Measurements from ENCODE around the gene HASPIN.
A peak's percentile ranks its signal among the peaks of the same experiment; 100 is the strongest.

Gene HASPIN

DNA sequence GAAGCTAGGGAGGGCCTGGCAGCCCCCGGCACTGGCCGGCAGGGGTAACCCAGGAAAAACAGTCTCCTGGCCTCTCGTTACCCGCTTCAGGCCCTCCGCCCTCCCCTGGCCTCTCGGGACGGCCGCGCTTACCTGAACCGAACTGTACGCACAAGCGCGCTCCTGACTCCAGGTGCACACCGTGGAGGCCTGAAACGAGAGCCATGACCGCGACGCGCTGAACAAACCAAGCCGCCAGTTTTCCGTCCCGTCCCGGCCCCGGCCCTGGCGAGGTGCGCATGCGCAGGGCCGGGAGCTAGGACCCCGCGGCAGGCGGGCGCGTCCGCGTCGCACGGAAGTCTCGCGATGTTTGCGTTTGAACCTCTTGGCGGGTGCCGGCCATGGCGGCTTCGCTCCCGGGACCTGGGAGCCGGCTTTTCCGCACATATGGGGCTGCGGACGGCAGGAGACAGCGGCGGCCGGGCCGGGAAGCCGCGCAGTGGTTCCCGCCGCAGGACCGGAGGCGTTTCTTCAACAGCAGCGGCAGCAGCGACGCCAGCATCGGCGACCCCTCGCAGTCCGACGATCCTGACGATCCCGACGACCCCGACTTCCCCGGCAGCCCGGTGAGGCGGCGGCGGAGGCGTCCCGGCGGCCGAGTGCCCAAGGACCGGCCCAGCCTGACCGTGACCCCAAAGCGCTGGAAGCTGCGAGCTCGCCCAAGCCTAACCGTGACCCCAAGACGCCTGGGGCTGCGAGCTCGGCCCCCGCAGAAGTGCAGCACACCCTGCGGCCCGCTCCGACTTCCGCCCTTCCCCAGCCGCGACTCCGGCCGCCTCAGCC lies at the start of gene HASPIN:
Gene HASPIN (plus strand): TSS at position 348 of the 822 bp plus-strand sequence. CDS start 33 bp downstream, at position 381.
- peak within 1 kb of the TSS; percentile 91 for H3K4me3 ChIP-seq (ENCODE audit: low read depth, low read length)
- DNase-seq (ENCODE audit: low read depth) = peak; percentile 87
- TF ChIP-seq, protein P1, sequence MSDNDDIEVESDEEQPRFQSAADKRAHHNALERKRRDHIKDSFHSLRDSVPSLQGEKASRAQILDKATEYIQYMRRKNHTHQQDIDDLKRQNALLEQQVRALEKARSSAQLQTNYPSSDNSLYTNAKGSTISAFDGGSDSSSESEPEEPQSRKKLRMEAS (IDR thresholded peaks at IDR 0.05; ENCODE audit: low read depth, low read length) = 0 out of 2 replicates have a peak, but pooled peaks have one; percentile 41
- TF ChIP-seq, protein P2, sequence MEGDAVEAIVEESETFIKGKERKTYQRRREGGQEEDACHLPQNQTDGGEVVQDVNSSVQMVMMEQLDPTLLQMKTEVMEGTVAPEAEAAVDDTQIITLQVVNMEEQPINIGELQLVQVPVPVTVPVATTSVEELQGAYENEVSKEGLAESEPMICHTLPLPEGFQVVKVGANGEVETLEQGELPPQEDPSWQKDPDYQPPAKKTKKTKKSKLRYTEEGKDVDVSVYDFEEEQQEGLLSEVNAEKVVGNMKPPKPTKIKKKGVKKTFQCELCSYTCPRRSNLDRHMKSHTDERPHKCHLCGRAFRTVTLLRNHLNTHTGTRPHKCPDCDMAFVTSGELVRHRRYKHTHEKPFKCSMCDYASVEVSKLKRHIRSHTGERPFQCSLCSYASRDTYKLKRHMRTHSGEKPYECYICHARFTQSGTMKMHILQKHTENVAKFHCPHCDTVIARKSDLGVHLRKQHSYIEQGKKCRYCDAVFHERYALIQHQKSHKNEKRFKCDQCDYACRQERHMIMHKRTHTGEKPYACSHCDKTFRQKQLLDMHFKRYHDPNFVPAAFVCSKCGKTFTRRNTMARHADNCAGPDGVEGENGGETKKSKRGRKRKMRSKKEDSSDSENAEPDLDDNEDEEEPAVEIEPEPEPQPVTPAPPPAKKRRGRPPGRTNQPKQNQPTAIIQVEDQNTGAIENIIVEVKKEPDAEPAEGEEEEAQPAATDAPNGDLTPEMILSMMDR (IDR thresholded peaks at IDR 0.05; ENCODE audit: low read depth, low read length) = no peak
- TF ChIP-seq MYC (IDR thresholded peaks at IDR 0.05; ENCODE audit: low read depth, low read length) = 0 out of 2 replicates have a peak, but pooled peaks have one; percentile 28
- peak; percentile 59 for TF ChIP-seq POLR2A (IDR thresholded peaks at IDR 0.05; ENCODE audit: extremely low read depth, insufficient read length)

DNA sequence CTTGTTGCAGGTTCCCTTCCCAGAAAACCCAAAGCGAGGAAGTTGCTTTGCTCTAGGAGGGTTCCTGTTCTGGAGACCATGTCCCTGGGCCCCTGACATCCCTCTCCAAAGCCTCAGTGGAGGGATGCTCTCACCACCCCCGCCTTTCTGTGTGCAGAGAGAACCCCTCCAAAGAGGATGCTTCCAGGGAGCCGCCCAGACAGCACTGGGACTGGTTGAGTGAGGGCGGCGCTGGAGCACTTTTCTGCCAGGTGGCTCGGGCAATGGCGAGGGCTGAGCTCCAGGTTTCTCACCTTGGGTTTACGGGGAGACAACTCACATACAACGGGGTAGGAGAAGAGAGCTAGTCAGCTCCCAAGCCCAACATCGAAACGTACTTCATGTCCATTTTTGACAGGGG lies 47.8 kb upstream of the HASPIN start:
- TF ChIP-seq POLR2A (IDR thresholded peaks at IDR 0.05; ENCODE audit: extremely low read depth, insufficient read length) (no peak), MYC (IDR thresholded peaks at IDR 0.05; ENCODE audit: low read depth, low read length) (no peak)
- TF ChIP-seq, protein P2 (IDR thresholded peaks at IDR 0.05; ENCODE audit: low read depth, low read length) = no peak
- TF ChIP-seq, protein P1 (IDR thresholded peaks at IDR 0.05; ENCODE audit: low read depth, low read length) = no peak
- H3K4me3 ChIP-seq (ENCODE audit: low read depth, low read length) = no peak overlapping the region
- DNase-seq (ENCODE audit: low read depth) = no peak

DNA sequence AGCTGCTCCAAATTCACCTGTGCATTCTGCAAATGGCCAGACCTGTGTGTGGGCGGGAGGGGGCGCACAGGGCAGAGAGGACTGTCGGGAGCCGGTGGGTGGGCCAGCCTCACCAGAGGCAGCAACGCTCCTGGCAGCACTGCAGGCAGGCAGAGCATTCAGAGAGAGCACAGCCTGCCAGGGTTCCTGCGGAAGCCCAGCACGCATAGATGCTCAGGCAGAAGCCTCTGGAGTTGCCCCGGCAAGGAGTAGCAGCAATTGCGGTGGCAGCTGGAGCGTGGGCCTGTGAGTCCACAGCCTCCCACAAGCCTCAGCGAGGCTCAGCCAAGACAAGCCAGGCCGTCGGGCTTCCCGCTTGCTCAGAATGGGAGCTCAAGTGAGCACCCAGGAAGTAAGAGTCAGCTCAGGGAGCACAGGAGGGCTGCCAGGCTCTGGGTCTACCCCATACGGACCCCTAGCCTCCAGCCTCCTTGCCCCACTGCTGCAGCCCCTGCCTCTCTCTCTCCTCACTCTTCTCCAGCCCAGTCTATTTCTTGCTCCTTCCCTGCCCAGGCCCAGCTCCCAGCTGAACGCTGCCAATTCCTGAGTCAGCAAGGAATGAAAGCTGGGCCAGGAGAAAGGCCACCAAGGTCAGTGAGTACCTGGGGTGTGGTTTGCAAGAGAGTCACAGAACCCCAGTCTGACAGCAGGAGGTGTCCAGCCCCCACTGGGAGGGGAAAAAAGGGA lies 45.4 kb upstream of the HASPIN start:
- no peak for TF ChIP-seq POLR2A (IDR thresholded peaks at IDR 0.05; ENCODE audit: extremely low read depth, insufficient read length)
- TF ChIP-seq MYC (IDR thresholded peaks at IDR 0.05; ENCODE audit: low read depth, low read length) = no peak
- TF ChIP-seq, protein P1 (IDR thresholded peaks at IDR 0.05; ENCODE audit: low read depth, low read length) = no peak
- DNase-seq (ENCODE audit: low read depth) = no peak
- no peak overlapping the region for H3K4me3 ChIP-seq (ENCODE audit: low read depth, low read length)

DNA sequence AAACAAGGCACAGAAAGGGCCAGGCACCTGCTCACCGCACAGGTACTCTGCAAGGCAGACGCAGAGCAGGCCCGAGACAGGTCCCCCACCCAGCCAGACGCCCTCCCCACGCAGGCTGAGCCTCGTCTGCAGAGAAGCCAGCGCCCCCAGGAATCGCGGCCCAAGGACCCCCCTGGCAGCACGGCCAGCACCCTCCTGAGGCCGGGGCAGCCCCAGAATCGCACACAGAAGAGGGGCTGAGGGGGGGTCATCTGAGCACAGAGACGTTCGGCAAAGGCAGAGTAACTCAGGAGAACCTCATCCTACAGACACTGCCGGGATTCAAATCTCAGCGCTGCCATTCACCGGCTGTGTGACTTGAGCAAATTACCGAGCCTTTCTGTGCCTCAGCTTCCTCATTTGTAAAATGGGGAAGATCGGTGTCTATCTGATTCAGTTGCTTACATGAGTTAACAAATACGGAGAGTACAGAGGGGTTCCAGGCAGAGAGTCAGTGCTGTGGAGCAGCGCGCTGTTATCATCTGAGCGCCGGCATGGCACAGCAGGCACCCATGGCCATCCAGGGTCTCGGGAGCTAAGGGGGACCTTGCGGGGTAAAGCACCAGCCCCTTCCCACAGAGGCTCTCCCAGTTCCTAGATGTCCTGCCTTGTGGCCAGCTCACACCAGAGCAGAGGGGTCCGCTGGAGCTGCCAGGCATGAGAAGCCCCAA lies 44.7 kb upstream of the HASPIN start:
- TF ChIP-seq MYC (IDR thresholded peaks at IDR 0.05; ENCODE audit: low read depth, low read length) (no peak), POLR2A (IDR thresholded peaks at IDR 0.05; ENCODE audit: extremely low read depth, insufficient read length) (no peak)
- TF ChIP-seq, protein P2 (IDR thresholded peaks at IDR 0.05; ENCODE audit: low read depth, low read length) = no peak
- TF ChIP-seq, protein P1 (IDR thresholded peaks at IDR 0.05; ENCODE audit: low read depth, low read length) = no peak
- H3K4me3 ChIP-seq (ENCODE audit: low read depth, low read length) = no peak overlapping the region
- DNase-seq (ENCODE audit: low read depth) = no peak

DNA sequence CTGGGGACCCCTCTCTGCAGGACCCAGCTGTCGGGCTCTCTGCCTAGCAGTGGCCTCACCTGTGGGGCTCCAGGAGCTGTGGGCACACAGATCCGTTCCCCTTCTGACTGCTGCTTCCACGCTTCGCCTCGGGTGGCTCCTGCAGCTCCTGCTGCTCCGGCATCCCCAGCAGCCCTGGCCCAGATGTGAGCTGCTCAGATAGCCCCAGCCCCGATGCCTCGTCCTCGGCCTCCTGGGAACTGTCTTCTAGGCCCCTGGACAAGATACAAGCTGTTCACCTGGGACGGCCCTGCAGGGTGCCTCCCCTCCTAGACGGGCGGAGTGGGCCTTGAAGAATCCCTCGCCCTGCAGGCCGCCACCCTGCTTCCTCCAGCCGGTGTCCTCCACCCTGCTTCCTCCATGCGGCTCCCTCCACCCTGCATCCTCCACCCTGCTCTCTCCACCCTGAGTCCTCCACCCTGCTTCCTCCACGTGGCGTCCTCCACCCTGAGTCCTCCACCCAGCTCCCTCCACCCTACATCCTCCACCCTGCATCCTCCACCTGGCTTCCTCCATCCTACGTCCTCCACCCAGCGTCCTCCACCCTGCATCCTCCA lies 44.1 kb upstream of the HASPIN start:
- no peak for DNase-seq (ENCODE audit: low read depth)
- no peak overlapping the region for H3K4me3 ChIP-seq (ENCODE audit: low read depth, low read length)
- TF ChIP-seq, protein P1 (IDR thresholded peaks at IDR 0.05; ENCODE audit: low read depth, low read length) = no peak
- TF ChIP-seq MYC (IDR thresholded peaks at IDR 0.05; ENCODE audit: low read depth, low read length) = no peak
- TF ChIP-seq POLR2A (IDR thresholded peaks at IDR 0.05; ENCODE audit: extremely low read depth, insufficient read length) = no peak

DNA sequence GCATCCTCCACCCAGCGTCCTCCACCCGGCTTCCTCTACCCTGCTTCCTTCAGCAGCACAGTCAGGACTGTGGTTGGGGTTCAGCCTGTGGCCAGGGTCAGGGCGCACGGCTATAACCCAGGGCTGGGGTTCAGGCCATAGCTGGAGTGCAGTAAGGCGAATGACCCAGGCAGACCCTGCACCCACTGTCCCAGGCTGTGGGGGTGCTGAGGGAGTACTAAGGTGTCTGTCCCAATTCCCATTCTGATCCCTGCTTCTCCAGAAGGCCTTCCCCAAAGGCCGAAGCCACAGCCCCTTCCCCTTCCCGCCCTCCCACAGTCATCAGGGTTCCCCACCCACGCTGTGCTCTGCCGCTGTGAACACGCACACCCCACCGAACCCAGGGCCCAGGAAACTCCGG lies 42.6 kb upstream of the HASPIN start:
- TF ChIP-seq, protein P2 (IDR thresholded peaks at IDR 0.05; ENCODE audit: low read depth, low read length) = no peak
- TF ChIP-seq POLR2A (IDR thresholded peaks at IDR 0.05; ENCODE audit: extremely low read depth, insufficient read length) = no peak
- TF ChIP-seq, protein P1 (IDR thresholded peaks at IDR 0.05; ENCODE audit: low read depth, low read length) = no peak
- TF ChIP-seq MYC (IDR thresholded peaks at IDR 0.05; ENCODE audit: low read depth, low read length) = no peak
- DNase-seq (ENCODE audit: low read depth) = no peak
- H3K4me3 ChIP-seq (ENCODE audit: low read depth, low read length) = no peak overlapping the region

All from NB4 (cell line).